OCI-LY1 (cell line): ENCODE data around the gene DDX1.

Experiments used
- H2AFZ ChIP-seq: fragments of 200-600 bp; sonication (generic), shearing (Covaris generic); 2 replicates; pipeline ENCODE4 v1.6.0; 2014; ENCODE audit warnings: antibody characterized with exemption, mild to moderate bottlenecking, low read length
- H3F3A ChIP-seq: fragments of 200-600 bp; sonication (generic), shearing (Covaris generic); 2 replicates; pipeline ENCODE4 v1.6.0; 2014; ENCODE audit warnings: mild to moderate bottlenecking, antibody characterized with exemption, low read length, moderate library complexity; ENCODE audit not compliant: insufficient read depth
- H3K27ac ChIP-seq: fragments of 200-600 bp; sonication (generic); 2 replicates; pipeline ENCODE4 v1.5.1; 2014; ENCODE audit warnings: low read length, mixed run types, mild to moderate bottlenecking, low read depth; ENCODE audit not compliant: poor library complexity, severe bottlenecking
- H3K27me3 ChIP-seq: fragments of 200-600 bp; sonication (generic); 2 replicates; pipeline ENCODE4 v1.6.0; 2014; ENCODE audit warnings: antibody characterized with exemption, mild to moderate bottlenecking, low read length, moderate library complexity; ENCODE audit not compliant: insufficient read depth
- H3K36me3 ChIP-seq: fragments of 200-600 bp; sonication (generic); 2 replicates; pipeline ENCODE4 v1.6.1; 2014; ENCODE audit warnings: mild to moderate bottlenecking, antibody characterized with exemption, low read length, moderate library complexity, mixed read lengths; ENCODE audit not compliant: insufficient read depth
- H3K4me1 ChIP-seq: fragments of 200-600 bp; sonication (generic); 2 replicates; pipeline ENCODE4 v1.5.1; 2014; ENCODE audit warnings: mild to moderate bottlenecking, low read length, moderate library complexity; ENCODE audit not compliant: insufficient read depth, severe bottlenecking
- H3K4me2 ChIP-seq: fragments of 200-600 bp; sonication (generic), shearing (Covaris generic); 2 replicates; pipeline ENCODE4 v1.6.1; 2014; ENCODE audit warnings: low read length
- H3K4me3 ChIP-seq: fragments of 200-600 bp; sonication (generic); 2 replicates; pipeline ENCODE4 v1.5.1; 2014; ENCODE audit warnings: low read length, low read depth, mild to moderate bottlenecking, mixed read lengths; ENCODE audit not compliant: poor library complexity, severe bottlenecking
- H3K79me2 ChIP-seq: fragments of 200-600 bp; shearing (Covaris generic); 2 replicates; pipeline ENCODE4 v1.6.1; 2016; ENCODE audit warnings: mixed run types, low read length, mixed read lengths; ENCODE audit not compliant: insufficient read depth
- H3K9ac ChIP-seq: fragments of 200-600 bp; sonication (generic), shearing (Covaris generic); 2 replicates; pipeline ENCODE4 v1.6.1; 2014; ENCODE audit warnings: mild to moderate bottlenecking, low read length, mixed read lengths
- H3K9me2 ChIP-seq: fragments of 200-600 bp; sonication (generic), shearing (Covaris generic); 2 replicates; pipeline ENCODE4 v1.6.1; 2014; ENCODE audit warnings: low read depth, mild to moderate bottlenecking, low read length, mixed read lengths
- H3K9me3 ChIP-seq: fragments of 200-600 bp; shearing (Covaris generic); 2 replicates; pipeline ENCODE4 v1.6.1; 2014; ENCODE audit warnings: low read length, mixed read lengths
- H4K20me1 ChIP-seq: fragments of 200-600 bp; sonication (generic), shearing (Covaris generic); 2 replicates; pipeline ENCODE4 v1.6.0; 2016; ENCODE audit warnings: mild to moderate bottlenecking, low read length; ENCODE audit not compliant: insufficient read depth
- CTCF ChIP-seq: fragments of 200-600 bp; sonication (generic), shearing (Covaris generic); IDR thresholded peaks from 2 replicates; pipeline ENCODE4 v1.5.1; 2017; ENCODE audit warnings: mild to moderate bottlenecking, antibody characterized with exemption, low read length, moderate library complexity, mixed read lengths
- EZH2 ChIP-seq: fragments of 200-600 bp; sonication (generic), shearing (Covaris generic); IDR thresholded peaks from 2 replicates; pipeline ENCODE4 v1.8.0; 2017; ENCODE audit warnings: borderline replicate concordance, mixed run types, mild to moderate bottlenecking, antibody characterized with exemption, low read length, moderate library complexity, mixed read lengths

DDX1 gene

GRCh38 chr2:15646661-15647060, 55.0 kb downstream of the DDX1 start:
- H3K4me3 ChIP-seq = no peak overlapping the region
- no peak overlapping the region for H3K4me2 ChIP-seq
- no peaks in the 10 kb centered on the region for H3F3A ChIP-seq
- no peaks in the 10 kb centered on the region for H3K4me1 ChIP-seq
- no peaks in the 10 kb centered on the region for H3K27me3 ChIP-seq
- no peaks in the 10 kb centered on the region for H3K79me2 ChIP-seq
- H4K20me1 ChIP-seq = no peaks in the 10 kb centered on the region
- H3K9me2 ChIP-seq = no peaks in the 10 kb centered on the region
- no peak overlapping the region for H3K27ac ChIP-seq
- H3K36me3 ChIP-seq = no peaks in the 10 kb centered on the region
- no peak overlapping the region for H3K9ac ChIP-seq
- no peak overlapping the region for H2AFZ ChIP-seq
- TF ChIP-seq CTCF (no peak), EZH2 (no peak)
- no peaks in the 10 kb centered on the region for H3K9me3 ChIP-seq

- Histone ChIP-seq H3K9ac (no peak overlapping the region), H3K27ac (no peak overlapping the region), H3K36me3 (no peaks in the 10 kb centered on the region), H3F3A (no peaks in the 10 kb centered on the region), H2AFZ (no peak overlapping the region), H3K9me3 (no peaks in the 10 kb centered on the region), H4K20me1 (no peaks in the 10 kb centered on the region), H3K27me3 (no peaks in the 10 kb centered on the region), H3K79me2 (no peaks in the 10 kb centered on the region), H3K9me2 (no peaks in the 10 kb centered on the region), H3K4me3 (no peak overlapping the region), H3K4me2 (no peak overlapping the region), H3K4me1 (no peaks in the 10 kb centered on the region)
- TF ChIP-seq EZH2 (no peak), CTCF (no peak)
Measured at GRCh38 chr2:15647622-15648590, 56.2 kb downstream of the DDX1 start.

GRCh38 chr2:15648593-15649525, 57.2 kb downstream of the DDX1 start:
- no peak overlapping the region for H3K4me3 ChIP-seq
- H3K27me3 ChIP-seq = no peaks in the 10 kb centered on the region
- TF ChIP-seq EZH2 = no peak
- TF ChIP-seq CTCF = no peak
- no peaks in the 10 kb centered on the region for H3K4me1 ChIP-seq
- H3K27ac ChIP-seq = no peak overlapping the region
- H3K9ac ChIP-seq = no peak overlapping the region
- no peaks in the 10 kb centered on the region for H3K36me3 ChIP-seq
- no peaks in the 10 kb centered on the region for H4K20me1 ChIP-seq
- no peaks in the 10 kb centered on the region for H3K79me2 ChIP-seq
- no peaks in the 10 kb centered on the region for H3F3A ChIP-seq
- no peak overlapping the region for H3K4me2 ChIP-seq
- H2AFZ ChIP-seq = no peak overlapping the region
- H3K9me2 ChIP-seq = no peaks in the 10 kb centered on the region
- no peaks in the 10 kb centered on the region for H3K9me3 ChIP-seq
